Panc1 (cell line): ENCODE results near the gene IRGM.

ENCODE experiments used
- POLR2AphosphoS5 ChIP-seq: IDR thresholded peaks from 2 replicates; pipeline ENCODE4 v1.6.1; 2012; ENCODE audit warnings: mild to moderate bottlenecking, low read depth, low read length, moderate library complexity
- SIN3A ChIP-seq: IDR thresholded peaks from 2 replicates; pipeline ENCODE4 v1.6.1; 2012; ENCODE audit warnings: low read depth, mild to moderate bottlenecking, low read length, moderate library complexity, borderline replicate concordance; ENCODE audit not compliant: insufficient read depth
- TCF7L2 ChIP-seq: IDR thresholded peaks from 2 replicates; pipeline ENCODE4 v1.6.1; 2011; ENCODE audit warnings: mild to moderate bottlenecking, low read depth, low read length, inconsistent platforms
- TF ChIP-seq, protein P1 (sequence below): fragments of 450-650 bp; IDR thresholded peaks from 2 replicates; pipeline ENCODE4 v1.5.1; 2017; ENCODE audit warnings: mild to moderate bottlenecking
- TF ChIP-seq, protein P2 (sequence below), 2 experiments: IDR thresholded peaks; 2 replicates each; pipeline ENCODE4 v1.6.1; 2011 to 2012; ENCODE audit warnings: low read depth in 2 of 2, control low read depth in 1 of 2, low read length in 1 of 2, mild to moderate bottlenecking in 1 of 2, moderate library complexity in 1 of 2; ENCODE audit not compliant: insufficient read depth in 1 of 2

DNA sequence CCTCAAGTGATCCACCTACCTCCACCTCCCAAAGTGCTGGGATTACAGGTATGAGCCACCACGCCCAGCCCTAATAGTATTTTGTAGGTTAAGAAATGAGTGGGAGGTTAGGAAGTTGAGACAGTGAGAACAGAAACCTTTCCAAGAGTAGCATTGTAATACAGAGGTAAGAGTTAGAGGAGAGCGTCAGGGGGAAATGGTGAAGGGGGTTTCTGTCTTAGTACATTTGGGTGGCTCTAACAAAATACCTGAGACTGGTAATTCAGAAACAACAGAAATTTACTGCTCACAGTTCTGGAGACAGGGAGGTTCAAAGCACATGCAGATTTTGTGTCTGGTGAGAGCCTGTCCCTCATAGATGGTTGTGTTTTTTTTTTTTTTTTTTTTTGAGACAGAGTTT is 48.9 kb upstream of the IRGM start:
- TF ChIP-seq, protein P1, sequence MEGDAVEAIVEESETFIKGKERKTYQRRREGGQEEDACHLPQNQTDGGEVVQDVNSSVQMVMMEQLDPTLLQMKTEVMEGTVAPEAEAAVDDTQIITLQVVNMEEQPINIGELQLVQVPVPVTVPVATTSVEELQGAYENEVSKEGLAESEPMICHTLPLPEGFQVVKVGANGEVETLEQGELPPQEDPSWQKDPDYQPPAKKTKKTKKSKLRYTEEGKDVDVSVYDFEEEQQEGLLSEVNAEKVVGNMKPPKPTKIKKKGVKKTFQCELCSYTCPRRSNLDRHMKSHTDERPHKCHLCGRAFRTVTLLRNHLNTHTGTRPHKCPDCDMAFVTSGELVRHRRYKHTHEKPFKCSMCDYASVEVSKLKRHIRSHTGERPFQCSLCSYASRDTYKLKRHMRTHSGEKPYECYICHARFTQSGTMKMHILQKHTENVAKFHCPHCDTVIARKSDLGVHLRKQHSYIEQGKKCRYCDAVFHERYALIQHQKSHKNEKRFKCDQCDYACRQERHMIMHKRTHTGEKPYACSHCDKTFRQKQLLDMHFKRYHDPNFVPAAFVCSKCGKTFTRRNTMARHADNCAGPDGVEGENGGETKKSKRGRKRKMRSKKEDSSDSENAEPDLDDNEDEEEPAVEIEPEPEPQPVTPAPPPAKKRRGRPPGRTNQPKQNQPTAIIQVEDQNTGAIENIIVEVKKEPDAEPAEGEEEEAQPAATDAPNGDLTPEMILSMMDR: no peak
- TF ChIP-seq, protein P2, sequence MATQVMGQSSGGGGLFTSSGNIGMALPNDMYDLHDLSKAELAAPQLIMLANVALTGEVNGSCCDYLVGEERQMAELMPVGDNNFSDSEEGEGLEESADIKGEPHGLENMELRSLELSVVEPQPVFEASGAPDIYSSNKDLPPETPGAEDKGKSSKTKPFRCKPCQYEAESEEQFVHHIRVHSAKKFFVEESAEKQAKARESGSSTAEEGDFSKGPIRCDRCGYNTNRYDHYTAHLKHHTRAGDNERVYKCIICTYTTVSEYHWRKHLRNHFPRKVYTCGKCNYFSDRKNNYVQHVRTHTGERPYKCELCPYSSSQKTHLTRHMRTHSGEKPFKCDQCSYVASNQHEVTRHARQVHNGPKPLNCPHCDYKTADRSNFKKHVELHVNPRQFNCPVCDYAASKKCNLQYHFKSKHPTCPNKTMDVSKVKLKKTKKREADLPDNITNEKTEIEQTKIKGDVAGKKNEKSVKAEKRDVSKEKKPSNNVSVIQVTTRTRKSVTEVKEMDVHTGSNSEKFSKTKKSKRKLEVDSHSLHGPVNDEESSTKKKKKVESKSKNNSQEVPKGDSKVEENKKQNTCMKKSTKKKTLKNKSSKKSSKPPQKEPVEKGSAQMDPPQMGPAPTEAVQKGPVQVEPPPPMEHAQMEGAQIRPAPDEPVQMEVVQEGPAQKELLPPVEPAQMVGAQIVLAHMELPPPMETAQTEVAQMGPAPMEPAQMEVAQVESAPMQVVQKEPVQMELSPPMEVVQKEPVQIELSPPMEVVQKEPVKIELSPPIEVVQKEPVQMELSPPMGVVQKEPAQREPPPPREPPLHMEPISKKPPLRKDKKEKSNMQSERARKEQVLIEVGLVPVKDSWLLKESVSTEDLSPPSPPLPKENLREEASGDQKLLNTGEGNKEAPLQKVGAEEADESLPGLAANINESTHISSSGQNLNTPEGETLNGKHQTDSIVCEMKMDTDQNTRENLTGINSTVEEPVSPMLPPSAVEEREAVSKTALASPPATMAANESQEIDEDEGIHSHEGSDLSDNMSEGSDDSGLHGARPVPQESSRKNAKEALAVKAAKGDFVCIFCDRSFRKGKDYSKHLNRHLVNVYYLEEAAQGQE (IDR thresholded peaks at IDR 0.05; ENCODE audit: insufficient read depth in 1 of 2, low read depth in 2 of 2, low read length in 1 of 2): no peak
- no peak for TF ChIP-seq POLR2AphosphoS5
- TF ChIP-seq TCF7L2: no peak
- no peak for TF ChIP-seq SIN3A
